ENCODE measurements around the gene GABPB1.
A peak's percentile ranks its signal among the peaks of the same experiment; 100 is the strongest.

The GABPB1 gene

GRCh38 chr15:50341616-50342136, 13.3 kb downstream of the GABPB1 start:
- DNase-seq, result no peak

- no peak for DNase-seq
Measured at GRCh38 chr15:50340416-50340815, 14.6 kb downstream of the GABPB1 start.

- DNase-seq, result no peak
Measured at GRCh38 chr15:50339717-50340116, 15.3 kb downstream of the GABPB1 start.

GRCh38 chr15:50335251-50335650, 19.7 kb downstream of the GABPB1 start:
- DNase-seq, result no peak

- DNase-seq, result no peak
Measured at GRCh38 chr15:50333229-50333628, 21.8 kb downstream of the GABPB1 start.

GRCh38 chr15:50330921-50331320, 24.1 kb downstream of the GABPB1 start:
- no peak for DNase-seq

- DNase-seq, result no peak
Measured at GRCh38 chr15:50328116-50328515, 26.9 kb downstream of the GABPB1 start.

GRCh38 chr15:50321680-50322210, 33.3 kb downstream of the GABPB1 start:
- DNase-seq, result no peak

GRCh38 chr15:50320504-50320903, 34.5 kb downstream of the GABPB1 start:
- no peak for DNase-seq

GRCh38 chr15:50318697-50319096, 36.3 kb downstream of the GABPB1 start:
- DNase-seq, result no peak

- DNase-seq, result peak in 1 of 5 donors; percentile 51
Measured at GRCh38 chr15:50315814-50316630, 39.0 kb downstream of the GABPB1 start.

- DNase-seq, result no peak
Measured at GRCh38 chr15:50312636-50313035, 42.4 kb downstream of the GABPB1 start.

GRCh38 chr15:50307799-50308198, 47.2 kb downstream of the GABPB1 start:
- DNase-seq, result no peak

GRCh38 chr15:50304836-50305235, 50.2 kb downstream of the GABPB1 start:
- no peak for DNase-seq

- no peak for DNase-seq
Measured at GRCh38 chr15:50302581-50302980, 52.4 kb downstream of the GABPB1 start.

- no peak for DNase-seq
Measured at GRCh38 chr15:50298340-50298739, 56.7 kb downstream of the GABPB1 start.

- DNase-seq, result no peak
Measured at GRCh38 chr15:50295966-50296365, 59.0 kb downstream of the GABPB1 start.

- no peak for DNase-seq
Measured at GRCh38 chr15:50289749-50290148, 65.2 kb downstream of the GABPB1 start.

- no peak for DNase-seq
Measured at GRCh38 chr15:50287324-50288116, 67.5 kb downstream of the GABPB1 start.

GRCh38 chr15:50281427-50281826, 73.6 kb downstream of the GABPB1 start:
- DNase-seq, result no peak

- no peak for DNase-seq
Measured at GRCh38 chr15:50280271-50280670, 74.7 kb downstream of the GABPB1 start.

- no peak for DNase-seq
Measured at GRCh38 chr15:50278496-50278895, 76.5 kb downstream of the GABPB1 start.

- no peak for DNase-seq
Measured at GRCh38 chr15:50277370-50277769, 77.6 kb downstream of the GABPB1 start.

GRCh38 chr15:50275908-50276307, 79.1 kb downstream of the GABPB1 start:
- no peak for DNase-seq

All from T-helper 1 cell (primary cell).